PC-9 (cell line): Measurements from ENCODE around the gene EXOSC7. TPM values are rescaled to one million over a fixed set of nuclear protein-coding genes. Genes with fewer than 3 reads are reported as not detected.

Experiments
- BruUV-seq: library from RNA; stranded (reverse); fragments of 400-500 nt; replicated peaks from 2 replicates; lab custom pipeline; 2021; lab: Mats Ljungman, UMichigan
- CTCF ChIA-PET: fragments of 300-600 bp; sonication (Branson Sonifier 250); formaldehyde crosslinking; loops from one replicate; lab custom pipeline; 2022; ENCODE audit warnings: antibody characterized with exemption; lab: Charles Lee
- POLR2A ChIA-PET: fragments of 300-600 bp; sonication (Branson Sonifier 250); formaldehyde crosslinking; loops from one replicate; lab custom pipeline; 2022; ENCODE audit warnings: antibody characterized with exemption; ENCODE audit not compliant: unreplicated experiment; lab: Charles Lee
- DNase-seq, 2 experiments: peaks; one replicate each; pipeline versions ENCODE4 v3.0.0 to v3.0.0-alpha.2; 2015 to 2022; ENCODE audit warnings: mixed read lengths in 1 of 2
- H2AFZ ChIP-seq: fragments of 200-600 bp; sonication (generic); 2 replicates; pipeline ENCODE4 v1.8.1; 2017; ENCODE audit warnings: antibody characterized with exemption
- H3F3A ChIP-seq: fragments of 200-600 bp; sonication (generic); 2 replicates; pipeline ENCODE4 v1.8.1; 2017; ENCODE audit warnings: antibody characterized with exemption, mild to moderate bottlenecking, low read depth; ENCODE audit not compliant: insufficient read depth
- H3K27ac ChIP-seq: fragments of 200-600 bp; sonication (generic); 2 replicates; pipeline ENCODE4 v1.6.1; 2016; ENCODE audit warnings: mixed run types
- H3K27me3 ChIP-seq: fragments of 200-600 bp; sonication (generic); 2 replicates; pipeline ENCODE4 v1.6.1; 2016; ENCODE audit warnings: low read depth, mixed run types; ENCODE audit not compliant: insufficient read depth
- H3K36me3 ChIP-seq: fragments of 200-600 bp; sonication (generic); 2 replicates; pipeline ENCODE4 v1.6.1; 2016; ENCODE audit warnings: low read depth, mixed run types
- H3K4me1 ChIP-seq: fragments of 200-600 bp; sonication (generic); replicated peaks from 2 replicates; pipeline ENCODE4 v1.6.1; 2016; ENCODE audit warnings: mixed run types; ENCODE audit not compliant: insufficient read depth
- H3K4me2 ChIP-seq: fragments of 200-600 bp; sonication (generic); 2 replicates; pipeline ENCODE4 v1.6.1; 2017; ENCODE audit warnings: mixed run types
- H3K4me3 ChIP-seq: fragments of 200-600 bp; sonication (generic); 2 replicates; pipeline ENCODE4 v1.6.1; 2016; ENCODE audit warnings: mixed run types
- H3K79me2 ChIP-seq: fragments of 200-600 bp; sonication (generic); 2 replicates; pipeline ENCODE4 v1.6.1; 2017; ENCODE audit warnings: low read depth, mixed run types
- H3K9me2 ChIP-seq: fragments of 200-600 bp; sonication (generic); 2 replicates; pipeline ENCODE4 v1.8.1; 2017; ENCODE audit warnings: mild to moderate bottlenecking; ENCODE audit not compliant: insufficient read depth
- H3K9me3 ChIP-seq: fragments of 200-600 bp; sonication (generic); 2 replicates; pipeline ENCODE4 v1.8.1; 2016; ENCODE audit warnings: low read depth; ENCODE audit not compliant: insufficient read depth
- H4K20me1 ChIP-seq: fragments of 200-600 bp; sonication (generic); 2 replicates; pipeline ENCODE4 v1.8.1; 2017; ENCODE audit not compliant: insufficient read depth
- EZH2 ChIP-seq: fragments of 200-600 bp; sonication (generic); IDR thresholded peaks from 2 replicates; pipeline ENCODE4 v1.8.0; 2017; ENCODE audit warnings: antibody characterized with exemption, low read depth
- intact Hi-C: fragments of 100-400 bp; cut with micrococcal nuclease; formaldehyde crosslinking; loops from one replicate; pipeline ENCODE4 v1.10.0; 2022; ENCODE audit not compliant: unreplicated experiment
- total RNA-seq: library from RNA; stranded (reverse); gene quantifications from 2 replicates; pipeline ENCODE4 v1.2.3, GENCODE V29; 2021
- TF ChIP-seq, protein P1 (sequence below): fragments of 200-600 bp; sonication (generic); conservative IDR thresholded peaks from 2 replicates; pipeline ENCODE4 v1.6.1; 2017; ENCODE audit warnings: mixed run types, antibody characterized with exemption, mild to moderate bottlenecking, moderate library complexity

EXOSC7 gene
- total RNA-seq, 1 experiment from 2014 or later, result 56.2 TPM

DNA sequence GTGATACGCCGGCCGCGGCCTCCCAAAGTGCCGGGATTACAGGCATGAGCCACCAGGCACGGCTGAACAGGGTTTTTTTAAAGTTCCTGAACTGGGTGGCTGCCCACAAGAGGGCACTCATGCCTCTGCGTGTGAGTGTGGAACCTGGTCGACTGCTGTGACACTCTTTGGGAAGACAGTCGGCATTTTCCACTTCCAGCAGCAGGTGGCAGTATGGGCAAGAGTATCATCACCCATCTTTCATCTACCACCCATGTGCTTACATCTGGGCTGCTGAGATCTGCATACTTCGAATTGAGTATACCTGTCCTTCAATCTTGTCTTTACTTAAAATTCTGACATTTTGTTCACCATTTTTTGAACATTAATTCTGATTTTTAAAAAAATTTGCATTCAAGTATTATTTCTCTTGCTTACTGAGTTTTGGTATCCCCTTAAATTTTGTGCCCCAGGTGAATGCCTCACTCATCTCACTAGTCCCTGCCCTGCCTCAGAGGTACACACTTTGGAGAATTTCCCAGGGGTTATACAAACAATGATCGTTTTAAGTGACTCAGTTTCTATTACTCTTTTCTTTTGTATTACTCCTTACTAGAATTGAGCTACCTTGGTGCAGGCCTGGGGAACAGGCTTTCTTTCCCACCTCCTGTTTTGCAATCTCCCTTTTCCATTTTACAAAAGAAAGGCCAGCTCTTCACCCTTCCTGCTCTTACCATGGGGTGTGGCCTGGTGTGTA lies 61.8 kb downstream of the EXOSC7 start:
- TF ChIP-seq EZH2, result no peak
- TF ChIP-seq, protein P1, sequence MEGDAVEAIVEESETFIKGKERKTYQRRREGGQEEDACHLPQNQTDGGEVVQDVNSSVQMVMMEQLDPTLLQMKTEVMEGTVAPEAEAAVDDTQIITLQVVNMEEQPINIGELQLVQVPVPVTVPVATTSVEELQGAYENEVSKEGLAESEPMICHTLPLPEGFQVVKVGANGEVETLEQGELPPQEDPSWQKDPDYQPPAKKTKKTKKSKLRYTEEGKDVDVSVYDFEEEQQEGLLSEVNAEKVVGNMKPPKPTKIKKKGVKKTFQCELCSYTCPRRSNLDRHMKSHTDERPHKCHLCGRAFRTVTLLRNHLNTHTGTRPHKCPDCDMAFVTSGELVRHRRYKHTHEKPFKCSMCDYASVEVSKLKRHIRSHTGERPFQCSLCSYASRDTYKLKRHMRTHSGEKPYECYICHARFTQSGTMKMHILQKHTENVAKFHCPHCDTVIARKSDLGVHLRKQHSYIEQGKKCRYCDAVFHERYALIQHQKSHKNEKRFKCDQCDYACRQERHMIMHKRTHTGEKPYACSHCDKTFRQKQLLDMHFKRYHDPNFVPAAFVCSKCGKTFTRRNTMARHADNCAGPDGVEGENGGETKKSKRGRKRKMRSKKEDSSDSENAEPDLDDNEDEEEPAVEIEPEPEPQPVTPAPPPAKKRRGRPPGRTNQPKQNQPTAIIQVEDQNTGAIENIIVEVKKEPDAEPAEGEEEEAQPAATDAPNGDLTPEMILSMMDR, result peak; percentile 88
- POLR2A ChIA-PET, result interaction anchor here (0.6 to 0.7 kb wide), 2 partner anchors 54 to 164 kb away, joined by 3 to 6 read pairs; no protein-coding TSS in a partner anchor
- no peaks in the 10 kb centered on the region for H3K79me2 ChIP-seq
- CTCF ChIA-PET, result interaction anchor here (0.8 kb wide), 1 partner anchor 188 kb away, joined by 4 read pairs; no protein-coding TSS in a partner anchor
- no peaks in the 10 kb centered on the region for H4K20me1 ChIP-seq
- H2AFZ ChIP-seq, result no peak overlapping the region; the same call in 1 of the 2 replicates
- peaks cover 30% of the 10 kb centered on the region for H3K4me1 ChIP-seq
- H3K36me3 ChIP-seq, result no peaks in the 10 kb centered on the region
- H3K9me2 ChIP-seq, result no peaks in the 10 kb centered on the region
- H3K27me3 ChIP-seq, result no peaks in the 10 kb centered on the region
- H3K9me3 ChIP-seq, result no peaks in the 10 kb centered on the region
- peak; percentile 83 to 91 for DNase-seq
- H3F3A ChIP-seq, result peaks cover 11% of the 10 kb centered on the region
- H3K4me2 ChIP-seq, result peak overlapping the region; percentile 55; the same call in 1 of the 2 replicates
- H3K4me3 ChIP-seq, result no peak overlapping the region
- no peak overlapping the region for H3K27ac ChIP-seq
- BruUV-seq, result no TSS peak
- intact Hi-C loops, result loop anchor here (1.0 to 10.0 kb wide), 8 partner anchors 121 to 1337 kb away; partner anchors contain the start of genes CCR5, LIMD1 and SACM1L

DNA sequence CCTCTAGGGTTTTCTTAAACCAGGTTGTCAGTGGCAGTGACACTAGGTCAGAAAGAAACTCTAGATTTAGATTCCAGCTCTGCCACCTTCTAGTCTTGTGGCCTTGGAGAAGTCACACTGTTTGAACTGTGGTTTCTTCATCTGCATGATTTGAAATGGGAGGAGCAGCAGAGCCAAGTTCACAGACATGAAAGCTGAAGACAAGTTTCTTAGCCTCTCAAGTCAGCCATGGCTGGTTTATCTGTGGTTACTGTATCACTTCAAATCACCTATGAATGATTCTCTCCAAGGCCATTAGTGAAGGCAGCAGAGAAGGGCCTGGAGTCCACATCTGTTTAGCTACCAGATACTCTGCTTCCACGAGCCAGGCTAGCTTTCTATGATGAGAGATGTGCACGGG lies 65.6 kb downstream of the EXOSC7 start:
- H3K4me1 ChIP-seq, result peaks cover 41% of the 10 kb centered on the region
- TF ChIP-seq, protein P1, result no peak
- TF ChIP-seq EZH2, result no peak
- ChIA-PET POLR2A (interaction anchor here (0.6 kb wide), 2 partner anchors 455 to 902 kb away, joined by 3 to 9 read pairs; partner anchors contain the start of gene CXCR6), CTCF (interaction anchor here (0.5 to 2.4 kb wide), 8 partner anchors 50 to 461 kb away, joined by 3 to 17 read pairs (median 6); no protein-coding TSS in a partner anchor)
- DNase-seq, result no peak
- peaks cover 11% of the 10 kb centered on the region for H3F3A ChIP-seq
- H3K79me2 ChIP-seq, result no peaks in the 10 kb centered on the region
- H2AFZ ChIP-seq, result peak overlapping the region; percentile 15; the same call in 1 of the 2 replicates
- H3K4me3 ChIP-seq, result no peak overlapping the region
- H3K36me3 ChIP-seq, result no peaks in the 10 kb centered on the region
- H3K9me3 ChIP-seq, result no peaks in the 10 kb centered on the region
- peak overlapping the region; percentile 42 for H3K4me2 ChIP-seq
- intact Hi-C loops, result loop anchor here (5.0 kb wide), 1 partner anchor 81 kb away; no protein-coding TSS in a partner anchor
- BruUV-seq, result no TSS peak
- no peaks in the 10 kb centered on the region for H3K9me2 ChIP-seq
- H4K20me1 ChIP-seq, result no peaks in the 10 kb centered on the region
- peak overlapping the region; percentile 17 for H3K27ac ChIP-seq
- no peaks in the 10 kb centered on the region for H3K27me3 ChIP-seq

DNA sequence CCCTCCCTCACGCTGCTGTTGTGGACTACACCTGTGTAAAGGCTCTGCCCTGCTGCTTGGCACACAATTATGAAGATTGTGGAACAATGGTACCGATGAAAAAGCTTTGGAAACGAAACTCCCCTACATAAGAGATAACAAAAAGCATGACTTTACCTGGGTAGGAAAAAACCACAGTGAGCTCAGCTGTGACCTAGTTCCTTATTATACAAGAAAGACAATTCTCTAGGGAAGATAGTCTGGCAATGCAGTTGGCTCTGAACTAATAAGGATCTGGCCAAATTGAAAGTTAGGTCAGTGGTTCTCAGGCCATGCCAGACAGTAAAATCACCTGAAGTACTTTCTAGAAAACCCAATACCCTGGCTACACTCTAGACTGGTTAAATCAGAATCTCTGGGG lies 66.1 kb downstream of the EXOSC7 start:
- Histone ChIP-seq H3K4me1 (peaks cover 41% of the 10 kb centered on the region), H3K4me3 (no peak overlapping the region), H3K9me3 (no peaks in the 10 kb centered on the region; the same call in 1 of the 2 replicates), H3K4me2 (0 out of 2 replicates have a peak overlapping the region, but pooled peaks have one; percentile 42), H3K27ac (peak overlapping the region; percentile 17), H3F3A (peaks cover 11% of the 10 kb centered on the region), H3K9me2 (no peaks in the 10 kb centered on the region), H3K27me3 (no peaks in the 10 kb centered on the region), H3K36me3 (no peaks in the 10 kb centered on the region), H4K20me1 (no peaks in the 10 kb centered on the region), H2AFZ (no peak overlapping the region), H3K79me2 (no peaks in the 10 kb centered on the region)
- intact Hi-C loops, result loop anchor here (5.0 kb wide), 1 partner anchor 80 kb away; no protein-coding TSS in a partner anchor
- no peak for DNase-seq
- ChIA-PET CTCF (interaction anchor here (0.9 to 2.4 kb wide), 5 partner anchors 50 to 457 kb away, joined by 4 to 17 read pairs (median 9); no protein-coding TSS in a partner anchor), POLR2A (interaction anchor here (0.6 kb wide), 1 partner anchor 13 kb away, joined by 3 read pairs; no protein-coding TSS in a partner anchor)
- TF ChIP-seq EZH2, result no peak
- TF ChIP-seq, protein P1, result no peak
- BruUV-seq, result no TSS peak
